ENCODE measurements around the gene MTARC1.

The MTARC1 gene

DNA sequence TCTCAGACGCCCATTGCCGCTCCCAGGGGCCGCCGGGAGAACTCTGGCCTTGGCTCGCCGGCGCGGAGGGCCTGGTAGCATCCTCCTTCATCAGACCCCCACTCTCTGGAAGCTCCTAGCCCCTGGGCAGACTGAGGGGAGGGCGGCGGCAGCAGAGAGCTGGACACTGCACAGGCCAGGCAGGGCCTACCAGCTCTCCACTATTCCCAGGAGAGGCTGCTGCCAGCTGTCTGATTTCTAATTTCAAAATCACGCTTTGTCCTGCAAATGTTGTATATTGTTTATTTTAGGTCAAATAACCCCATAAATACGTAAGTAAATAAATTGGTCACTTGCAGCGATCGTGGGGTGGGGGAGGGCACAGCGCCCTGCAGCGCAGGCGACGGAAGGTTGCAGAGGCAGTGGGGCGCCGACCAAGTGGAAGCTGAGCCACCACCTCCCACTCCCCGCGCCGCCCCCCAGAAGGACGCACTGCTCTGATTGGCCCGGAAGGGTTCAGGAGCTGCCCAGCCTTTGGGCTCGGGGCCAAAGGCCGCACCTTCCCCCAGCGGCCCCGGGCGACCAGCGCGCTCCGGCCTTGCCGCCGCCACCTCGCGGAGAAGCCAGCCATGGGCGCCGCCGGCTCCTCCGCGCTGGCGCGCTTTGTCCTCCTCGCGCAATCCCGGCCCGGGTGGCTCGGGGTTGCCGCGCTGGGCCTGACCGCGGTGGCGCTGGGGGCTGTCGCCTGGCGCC is at the start of gene MTARC1:
TSS of gene MTARC1 (plus strand) at position 577 of the 732 bp plus-strand sequence. CDS start at position 609, 32 bp downstream.
- DNase-seq (ENCODE audit: low read depth): peak; percentile 53

DNA sequence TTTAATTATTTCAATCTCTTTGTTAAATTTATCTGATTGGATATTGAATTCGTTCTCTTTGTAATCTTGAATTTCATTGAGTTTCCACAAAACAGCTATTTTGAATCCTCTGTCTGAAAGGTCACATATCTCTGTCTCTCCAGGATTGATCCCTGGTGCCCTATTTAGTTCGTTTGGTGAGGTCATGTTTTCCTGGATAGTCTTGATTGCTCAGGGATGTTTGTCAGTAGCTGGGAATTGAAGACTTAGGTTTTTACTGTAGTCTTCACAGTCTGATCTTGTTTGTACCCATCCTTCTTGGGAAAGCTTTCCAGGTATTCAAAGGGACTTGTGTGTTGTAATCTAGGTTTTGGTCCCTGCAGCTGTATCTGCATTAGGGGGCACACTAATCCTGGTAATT is 45.4 kb upstream of the MTARC1 start:
- no peak for DNase-seq (ENCODE audit: low read depth)

- no peak for DNase-seq (ENCODE audit: low read depth)
These were observed 44.9 kb upstream of the MTARC1 start for GRCh38 chr1:220741825-220742224.

GRCh38 chr1:220742520-220742919 is 44.2 kb upstream of the MTARC1 start:
- no peak for DNase-seq (ENCODE audit: low read depth)

DNA sequence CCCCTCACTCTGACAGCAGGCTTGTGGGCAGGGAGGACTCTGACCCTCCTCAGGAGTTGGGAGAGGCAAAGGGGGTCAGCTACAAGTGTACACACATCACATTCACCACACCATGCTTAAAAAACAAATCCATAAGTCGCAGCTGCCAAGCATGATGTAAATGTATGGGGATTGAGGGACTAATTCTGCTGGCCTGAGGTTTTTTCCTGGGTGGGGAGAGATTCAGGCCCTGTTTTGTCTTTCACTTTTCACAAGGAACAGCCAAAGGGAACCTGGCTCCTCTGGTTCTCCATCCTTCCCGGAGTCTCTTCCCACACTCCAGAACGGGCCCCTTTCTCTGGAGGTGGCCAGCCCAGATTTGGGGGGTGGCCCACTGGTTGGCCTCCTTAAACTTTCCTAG is 39.9 kb upstream of the MTARC1 start:
- no peak for DNase-seq (ENCODE audit: low read depth)

DNA sequence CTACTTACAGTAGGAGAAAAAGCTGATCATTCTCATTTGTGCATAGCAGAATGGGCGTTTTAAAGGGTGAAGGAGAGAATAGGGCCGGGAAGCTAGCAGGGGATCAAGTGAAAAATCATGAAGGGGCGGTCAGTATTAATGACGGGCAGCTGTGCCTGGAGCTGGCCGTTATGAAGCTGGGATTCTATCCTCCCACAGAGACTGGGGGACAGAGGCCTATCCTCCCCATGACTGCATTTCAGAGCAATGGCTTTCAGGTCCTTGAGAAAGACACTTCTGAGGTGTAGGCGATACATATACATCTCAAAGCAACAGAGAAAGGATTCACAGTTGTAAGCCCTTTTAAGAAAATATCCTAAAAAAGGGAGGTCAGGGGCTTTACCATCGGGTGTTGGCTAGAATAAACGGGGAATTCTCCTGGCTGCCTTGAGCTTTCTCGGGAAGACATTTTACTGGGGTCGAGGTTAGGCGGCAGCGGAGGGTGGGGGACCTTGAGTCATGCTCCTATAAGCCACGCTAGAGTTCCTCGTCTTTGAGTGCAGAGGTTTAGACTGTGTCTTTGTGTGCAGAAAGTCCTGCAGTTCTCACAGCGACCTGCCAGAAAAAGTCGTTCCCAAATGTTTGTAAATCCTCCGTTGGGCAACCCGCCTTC is 39.1 kb upstream of the MTARC1 start:
- no peak for DNase-seq (ENCODE audit: low read depth)

DNA sequence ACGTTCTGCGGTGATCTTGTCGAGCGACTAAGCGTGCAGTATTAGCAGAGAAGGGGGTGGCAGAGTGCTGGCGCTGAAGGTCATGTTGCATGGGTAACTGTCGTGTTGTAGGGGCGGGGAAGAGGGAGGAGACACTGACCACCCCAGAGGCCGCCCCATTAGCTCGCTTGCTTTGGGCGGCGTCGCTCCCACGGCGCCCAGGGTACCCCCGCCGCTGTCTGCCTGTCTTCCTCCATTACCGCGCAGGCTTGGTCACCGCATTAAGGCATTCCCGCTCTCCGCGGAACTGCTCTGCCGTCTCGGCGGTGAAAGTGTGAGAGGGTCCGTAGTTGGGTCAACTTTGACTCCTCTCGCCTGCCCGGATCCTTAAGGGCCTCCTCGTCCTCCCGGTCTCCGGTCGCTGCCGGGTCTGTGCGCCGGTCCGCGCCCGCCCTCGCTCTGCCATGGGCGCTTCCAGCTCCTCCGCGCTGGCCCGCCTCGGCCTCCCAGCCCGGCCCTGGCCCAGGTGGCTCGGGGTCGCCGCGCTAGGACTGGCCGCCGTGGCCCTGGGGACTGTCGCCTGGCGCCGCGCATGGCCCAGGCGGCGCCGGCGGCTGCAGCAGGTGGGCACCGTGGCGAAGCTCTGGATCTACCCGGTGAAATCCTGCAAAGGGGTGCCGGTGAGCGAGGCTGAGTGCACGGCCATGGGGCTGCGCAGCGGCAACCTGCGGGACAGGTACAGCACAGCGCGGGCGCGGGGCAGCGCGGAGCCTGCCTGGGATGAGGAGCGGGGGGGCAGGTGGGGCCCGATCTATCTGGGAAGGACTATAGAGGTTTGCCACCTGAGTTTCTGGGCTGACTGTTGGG is 38.4 kb upstream of the MTARC1 start, which contains the start of gene MTARC2:
TSS of gene MTARC2 (plus strand) at position 234 of the 846 bp plus-strand sequence. CDS start at position 444, 210 bp downstream.
- peak; percentile 85 for DNase-seq (ENCODE audit: low read depth)

- no peak for DNase-seq (ENCODE audit: low read depth)
These were observed 37.8 kb upstream of the MTARC1 start for GRCh38 chr1:220748936-220749335.

DNA sequence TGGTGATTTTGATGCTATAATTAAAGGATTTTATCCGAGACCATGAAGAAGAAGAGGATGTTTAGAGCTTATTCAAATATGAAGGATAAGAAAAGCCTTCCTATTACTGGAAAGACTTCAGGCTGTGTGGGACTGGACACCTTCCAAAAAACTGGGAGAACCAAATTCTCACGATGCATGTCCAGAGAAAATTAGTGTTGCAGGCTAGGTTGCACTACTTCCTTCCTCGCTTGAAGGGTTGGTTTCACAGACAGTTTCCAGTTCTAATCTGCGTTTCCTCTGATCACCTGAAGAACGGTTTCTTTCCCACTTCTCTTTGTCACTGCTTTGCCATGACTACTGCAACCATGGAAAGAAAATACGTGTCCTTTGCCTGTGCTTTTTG is 36.6 kb upstream of the MTARC1 start:
- peak; percentile 8 for DNase-seq (ENCODE audit: low read depth)

GRCh38 chr1:220751111-220751510 is 35.6 kb upstream of the MTARC1 start:
- DNase-seq (ENCODE audit: low read depth): no peak

DNA sequence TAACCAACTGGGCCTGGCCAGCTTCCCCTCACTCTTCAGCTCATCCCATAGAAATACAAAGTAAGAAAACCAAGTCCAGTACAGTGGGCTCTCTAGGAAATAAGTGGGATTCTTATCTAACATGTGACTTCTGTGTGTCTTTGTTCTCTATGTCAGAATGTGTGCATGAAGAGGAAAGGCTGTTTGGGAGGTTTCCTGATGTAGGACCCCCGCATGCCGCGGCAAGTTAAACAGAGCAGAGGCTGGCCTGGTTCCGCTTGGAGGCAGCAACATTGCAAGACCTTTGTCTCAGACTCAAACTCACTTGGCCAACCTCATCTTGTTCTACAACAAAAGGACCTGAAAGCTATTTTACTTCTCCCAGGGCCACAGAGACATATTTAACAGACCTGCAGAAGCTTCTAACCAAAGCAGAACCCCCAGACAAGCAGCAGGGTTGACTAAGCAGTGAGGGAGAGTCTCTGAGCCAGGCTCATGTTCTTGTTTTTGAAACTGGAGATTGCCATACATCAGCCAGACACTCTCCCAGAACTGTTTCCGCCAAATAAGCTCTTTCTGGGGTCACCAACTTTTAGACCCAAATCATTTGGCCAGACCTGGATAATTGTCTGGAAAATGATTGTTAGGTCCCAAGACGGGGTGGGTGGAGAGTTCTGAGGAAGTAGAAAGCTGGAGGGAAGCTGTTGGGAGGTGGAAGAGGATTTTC is 32.3 kb upstream of the MTARC1 start:
- no peak for DNase-seq (ENCODE audit: low read depth)

GRCh38 chr1:220754918-220755295 is 31.8 kb upstream of the MTARC1 start:
- no peak for DNase-seq (ENCODE audit: low read depth)

DNA sequence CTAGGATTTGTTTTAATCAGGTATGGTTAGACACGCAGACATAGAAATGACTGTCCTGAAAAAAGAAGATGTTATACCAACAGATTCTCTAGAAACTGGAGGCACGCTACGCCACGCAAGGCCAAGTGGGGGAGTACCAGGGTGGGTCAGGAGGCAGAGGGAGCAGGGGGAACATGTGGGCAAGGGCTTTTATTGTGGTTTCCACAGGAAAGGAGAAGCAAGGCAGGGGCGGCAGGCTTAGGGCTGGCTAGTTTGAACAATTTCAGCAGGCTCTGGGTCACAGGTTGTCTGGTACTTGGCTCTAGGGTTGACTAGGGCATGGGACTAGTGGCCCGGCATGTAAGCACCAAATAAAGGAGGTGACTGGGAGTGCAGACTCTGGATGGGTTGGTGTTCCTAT is 31.4 kb upstream of the MTARC1 start:
- no peak for DNase-seq (ENCODE audit: low read depth)

- DNase-seq (ENCODE audit: low read depth): no peak
These were observed 29.3 kb upstream of the MTARC1 start for GRCh38 chr1:220757441-220757840.

- DNase-seq (ENCODE audit: low read depth): no peak
These were observed 27.6 kb upstream of the MTARC1 start for GRCh38 chr1:220759147-220759546.

DNA sequence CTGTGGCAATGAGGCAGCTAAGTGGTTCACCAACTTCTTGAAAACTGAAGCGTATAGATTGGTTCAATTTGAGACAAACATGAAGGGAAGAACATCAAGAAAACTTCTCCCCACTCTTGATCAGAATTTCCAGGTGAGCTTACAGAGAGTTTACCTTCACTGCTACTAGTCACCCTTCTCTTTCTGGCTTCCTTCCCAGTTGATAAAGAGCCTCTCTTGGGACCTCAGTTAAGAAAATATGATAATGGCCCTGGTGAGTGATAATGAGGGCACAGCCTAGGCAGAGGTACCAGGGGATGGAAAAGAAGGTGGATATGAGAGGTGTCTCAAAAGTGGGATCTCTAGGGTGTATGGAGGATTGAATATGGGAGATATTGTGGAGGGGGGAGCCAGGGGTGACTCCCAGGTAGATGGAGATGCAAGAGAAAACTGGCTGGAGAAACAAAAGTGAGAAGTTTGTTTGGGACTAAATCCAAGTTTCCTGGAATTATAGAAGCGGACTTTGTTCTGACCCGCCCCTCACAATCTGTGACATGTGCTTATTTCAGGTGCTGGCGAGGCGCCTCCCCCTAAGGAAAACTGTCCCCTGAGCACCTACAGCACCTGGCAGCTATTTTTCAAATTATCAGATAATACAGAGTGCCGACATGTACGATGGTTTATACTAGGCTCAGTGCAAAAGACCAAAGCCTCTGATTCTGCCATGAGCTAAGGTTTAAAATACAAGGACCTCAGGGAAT is 24.9 kb upstream of the MTARC1 start:
- DNase-seq (ENCODE audit: low read depth): no peak

GRCh38 chr1:220764757-220765156 is 22.0 kb upstream of the MTARC1 start:
- no peak for DNase-seq (ENCODE audit: low read depth)

DNA sequence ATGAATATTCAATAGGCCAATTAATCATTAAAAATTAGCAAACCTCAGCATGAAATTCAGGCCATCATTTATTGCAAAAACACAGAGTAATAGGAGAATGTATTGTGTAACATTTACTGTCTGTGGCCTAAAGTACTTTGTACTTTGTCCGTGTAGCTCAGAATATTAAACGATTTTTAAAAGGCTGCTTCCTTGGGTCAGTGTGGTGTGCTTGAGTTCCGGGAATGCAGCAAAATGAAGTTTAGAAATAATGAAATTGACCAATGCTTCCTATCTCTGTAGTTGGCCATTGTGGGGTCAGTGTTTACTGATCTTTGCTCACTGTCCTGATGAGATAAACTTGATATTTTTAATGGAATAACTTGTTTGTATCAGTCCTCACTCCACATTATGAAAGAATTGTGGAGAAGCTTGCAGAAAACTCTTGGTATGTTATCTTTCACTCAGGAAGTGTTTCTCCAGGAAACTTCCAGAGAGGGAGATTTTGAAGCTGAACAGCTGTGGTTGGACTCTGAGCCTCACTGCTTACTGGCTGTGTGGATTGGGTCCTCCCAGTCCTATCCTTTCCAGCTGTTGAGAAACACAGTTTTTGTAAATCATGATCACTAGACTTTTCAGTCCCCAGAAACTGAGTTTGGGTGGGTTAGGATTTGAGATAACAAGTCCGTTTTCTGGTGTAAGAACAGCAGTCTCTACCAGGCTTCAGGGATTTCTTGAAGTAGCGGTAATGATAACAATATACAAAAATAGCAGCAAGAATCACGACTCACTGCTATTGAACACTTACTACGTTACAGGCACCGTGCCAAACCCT is 19.2 kb upstream of the MTARC1 start:
- peak; percentile 13 for DNase-seq (ENCODE audit: low read depth)

- DNase-seq (ENCODE audit: low read depth): no peak
These were observed 18.5 kb upstream of the MTARC1 start for GRCh38 chr1:220768126-220768601.

DNA sequence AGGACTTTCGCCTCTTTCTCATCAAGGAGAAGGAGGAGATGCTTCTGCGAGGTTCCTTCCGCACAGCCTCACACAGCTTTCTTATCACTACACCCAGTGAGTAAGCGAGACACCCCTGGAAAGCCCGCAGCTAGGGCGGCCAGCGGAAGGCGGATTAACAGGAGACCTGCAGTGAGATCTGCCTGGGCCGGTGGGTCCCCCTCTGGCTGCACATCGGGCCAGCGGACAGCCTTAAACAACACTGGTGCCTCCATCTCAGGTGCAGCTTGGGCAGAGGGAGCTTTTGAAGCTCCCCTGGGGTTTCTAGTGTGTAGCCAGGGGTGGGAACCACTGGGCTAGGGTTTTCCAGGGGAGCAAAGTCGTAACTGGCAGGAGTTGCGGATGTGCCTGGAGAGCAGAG is 17.5 kb upstream of the MTARC1 start:
- no peak for DNase-seq (ENCODE audit: low read depth)
